SJSA1 (cell line): ENCODE measurements around the gene CBX2. TPM values are rescaled to one million over a fixed set of nuclear protein-coding genes. Genes with fewer than 3 reads are reported as not detected.

ENCODE experiments used
- DNase-seq, 2 experiments: peaks; one replicate each; pipeline ENCODE4 v3.0.0-alpha.2; 2015 to 2020; ENCODE audit warnings: low spot score in 2 of 2, low read depth in 1 of 2
- H3K27ac ChIP-seq: fragments of 250-450 bp; sonication (Bioruptor Pico); 2 replicates; pipeline ENCODE4 v1.5.1; 2020; ENCODE audit warnings: mild to moderate bottlenecking, moderate library complexity
- H3K27me3 ChIP-seq: fragments of 250-450 bp; sonication (Bioruptor Pico); replicated peaks from 2 replicates; pipeline ENCODE4 v1.5.1; 2020; ENCODE audit warnings: mild to moderate bottlenecking, moderate library complexity
- H3K36me3 ChIP-seq: fragments of 250-450 bp; sonication (Bioruptor Pico); 2 replicates; pipeline ENCODE4 v1.5.1; 2020; ENCODE audit warnings: mild to moderate bottlenecking
- H3K4me1 ChIP-seq: fragments of 250-450 bp; sonication (Bioruptor Pico); replicated peaks from 2 replicates; pipeline ENCODE4 v1.6.1; 2021; ENCODE audit warnings: mild to moderate bottlenecking
- H3K4me3 ChIP-seq: fragments of 250-450 bp; sonication (Bioruptor Pico); 2 replicates; pipeline ENCODE4 v1.5.1; 2020; ENCODE audit warnings: mild to moderate bottlenecking
- H3K9me3 ChIP-seq: fragments of 250-450 bp; sonication (Bioruptor Pico); replicated peaks from 2 replicates; pipeline ENCODE4 v1.5.1; 2020; ENCODE audit warnings: mild to moderate bottlenecking
- total RNA-seq: library from RNA; depleted of rRNA; stranded (reverse); fragments of >200 nt; shearing (Covaris generic); gene quantifications from 2 replicates; pipeline ENCODE4 v1.2.3, GENCODE V29; 2014

The CBX2 gene
- total RNA-seq, 1 experiment from 2014 or later, result 16.7 TPM

DNA sequence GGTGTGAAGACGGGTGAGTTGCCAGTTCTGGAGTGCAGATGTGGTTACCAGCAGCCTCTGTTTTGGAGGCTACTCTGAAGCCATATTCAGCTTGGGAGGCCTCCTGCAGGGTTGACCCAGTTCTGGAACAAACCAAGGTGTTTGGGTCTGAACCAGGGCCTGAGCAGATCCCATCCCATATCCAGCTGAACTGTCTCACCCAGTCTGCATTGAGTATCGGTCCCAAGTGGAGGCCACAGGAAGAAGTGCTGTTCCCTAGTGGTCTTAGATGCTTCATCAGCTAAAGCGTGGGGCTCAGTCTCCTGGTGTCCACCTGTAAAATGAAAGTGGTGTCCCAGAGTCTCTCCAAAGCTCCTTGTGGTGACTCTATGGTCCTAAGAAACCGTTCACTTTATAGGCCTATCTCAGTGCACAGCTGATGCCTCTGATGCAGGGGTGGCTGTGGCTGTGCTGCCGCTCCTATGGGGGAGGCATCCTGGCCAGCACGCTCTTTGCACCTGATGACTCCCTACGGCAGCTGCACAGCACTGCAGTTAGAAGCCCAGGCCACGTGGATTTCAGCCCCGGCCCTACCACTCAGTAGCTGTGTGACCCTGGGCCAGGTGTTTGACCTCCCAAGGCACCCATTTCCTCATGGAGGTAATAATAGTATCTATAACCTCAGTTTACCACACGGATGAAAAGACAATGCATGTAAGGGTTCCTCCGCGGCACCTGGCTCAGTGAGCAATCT lies 40.2 kb downstream of the CBX2 start:
- Histone ChIP-seq H3K36me3 (no peaks in the 10 kb centered on the region), H3K27me3 (no peaks in the 10 kb centered on the region; the same call in 1 of the 2 replicates), H3K4me3 (no peak overlapping the region)

DNA sequence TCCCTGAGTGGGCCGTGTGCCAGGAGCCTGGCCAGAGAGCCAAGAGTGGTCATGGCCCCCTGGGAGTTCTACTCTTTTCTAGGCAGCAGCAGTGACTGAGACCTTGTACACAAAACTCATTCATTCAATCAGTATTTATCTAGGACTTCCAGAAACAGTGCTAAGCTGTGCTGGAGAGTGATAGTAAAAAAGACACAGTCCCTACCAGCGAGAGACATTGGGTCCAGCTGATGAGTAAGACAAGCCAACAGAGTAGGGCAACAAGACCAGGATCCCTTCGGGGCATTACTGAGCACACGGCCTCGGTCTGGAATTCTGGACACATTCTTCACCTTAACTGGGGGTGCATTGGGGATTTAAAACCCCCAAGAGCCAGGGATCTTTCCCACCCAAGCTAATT lies 41.1 kb downstream of the CBX2 start:
- no peak for DNase-seq
- no peak overlapping the region for H3K27ac ChIP-seq
- H3K27me3 ChIP-seq, result no peaks in the 10 kb centered on the region; the same call in 1 of the 2 replicates
- no peaks in the 10 kb centered on the region for H3K36me3 ChIP-seq
- H3K4me1 ChIP-seq, result no peaks in the 10 kb centered on the region
- H3K9me3 ChIP-seq, result no peaks in the 10 kb centered on the region
- H3K4me3 ChIP-seq, result no peak overlapping the region

More for the DNA sequence above, 40.2 kb downstream of the CBX2 start:
- H3K4me1 ChIP-seq, result peaks cover 5% of the 10 kb centered on the region
- H3K27ac ChIP-seq, result no peak overlapping the region
- DNase-seq, result no peak
- H3K9me3 ChIP-seq, result no peaks in the 10 kb centered on the region

DNA sequence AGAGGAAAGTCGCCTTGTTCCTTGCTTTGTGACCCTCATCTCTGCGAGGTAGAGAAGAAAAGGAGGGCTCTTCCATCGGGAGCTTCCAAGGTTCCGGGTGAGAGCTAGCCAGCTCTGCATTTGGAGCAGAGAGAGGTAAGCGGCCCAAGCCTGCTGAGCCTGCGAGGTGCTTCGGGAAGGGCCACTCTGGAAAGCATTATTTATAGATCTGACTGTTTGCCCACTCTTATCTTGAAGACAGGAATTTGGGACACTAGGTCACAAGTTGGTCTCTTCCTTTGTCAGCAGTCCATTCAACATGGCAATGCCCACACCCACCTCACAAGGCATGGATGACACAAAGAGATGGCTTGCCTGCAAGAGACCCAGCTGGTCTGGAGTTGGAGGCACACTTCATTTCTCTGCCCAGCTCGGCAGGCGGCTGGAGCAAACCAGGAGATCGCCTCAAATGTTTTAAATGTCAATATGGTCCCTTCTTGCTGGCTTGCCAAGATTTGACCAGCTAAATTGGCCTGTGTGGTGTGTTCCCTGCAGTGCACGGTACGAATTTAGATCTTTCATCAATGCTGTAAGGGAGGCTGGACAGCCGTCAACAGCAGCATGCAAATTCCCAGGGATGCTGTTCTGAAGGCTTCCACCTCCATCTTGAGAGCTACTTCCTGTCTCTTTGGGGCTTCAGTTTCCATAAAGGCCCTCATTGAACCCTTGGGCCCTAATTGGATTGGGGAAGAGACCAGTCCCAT lies 41.8 kb downstream of the CBX2 start:
- H3K27me3 ChIP-seq, result no peaks in the 10 kb centered on the region; the same call in 1 of the 2 replicates
- no peaks in the 10 kb centered on the region for H3K9me3 ChIP-seq
- H3K27ac ChIP-seq, result no peak overlapping the region
- H3K4me1 ChIP-seq, result no peaks in the 10 kb centered on the region
- H3K36me3 ChIP-seq, result no peaks in the 10 kb centered on the region
- no peak overlapping the region for H3K4me3 ChIP-seq
- no peak for DNase-seq

DNA sequence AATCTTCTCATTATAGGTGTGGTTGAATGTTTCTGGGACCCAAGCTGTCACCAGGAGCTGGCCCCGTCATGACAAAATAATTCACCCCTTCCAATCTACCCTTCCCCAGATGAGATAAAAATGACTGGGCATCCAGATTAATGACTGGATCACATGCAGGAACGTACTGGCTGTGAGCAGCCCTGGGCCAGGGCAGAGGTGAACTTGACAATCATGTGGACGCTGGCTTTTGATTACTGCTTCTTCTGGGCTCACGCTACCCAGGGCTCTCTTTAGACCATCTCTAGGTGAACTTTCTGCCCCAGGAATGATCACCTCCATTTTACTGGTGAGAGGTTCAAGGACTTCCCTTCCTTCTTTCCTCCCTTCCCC lies 43.0 kb downstream of the CBX2 start:
- Histone ChIP-seq H3K4me1 (no peaks in the 10 kb centered on the region), H3K27me3 (no peaks in the 10 kb centered on the region; the same call in 1 of the 2 replicates), H3K9me3 (no peaks in the 10 kb centered on the region)

DNA sequence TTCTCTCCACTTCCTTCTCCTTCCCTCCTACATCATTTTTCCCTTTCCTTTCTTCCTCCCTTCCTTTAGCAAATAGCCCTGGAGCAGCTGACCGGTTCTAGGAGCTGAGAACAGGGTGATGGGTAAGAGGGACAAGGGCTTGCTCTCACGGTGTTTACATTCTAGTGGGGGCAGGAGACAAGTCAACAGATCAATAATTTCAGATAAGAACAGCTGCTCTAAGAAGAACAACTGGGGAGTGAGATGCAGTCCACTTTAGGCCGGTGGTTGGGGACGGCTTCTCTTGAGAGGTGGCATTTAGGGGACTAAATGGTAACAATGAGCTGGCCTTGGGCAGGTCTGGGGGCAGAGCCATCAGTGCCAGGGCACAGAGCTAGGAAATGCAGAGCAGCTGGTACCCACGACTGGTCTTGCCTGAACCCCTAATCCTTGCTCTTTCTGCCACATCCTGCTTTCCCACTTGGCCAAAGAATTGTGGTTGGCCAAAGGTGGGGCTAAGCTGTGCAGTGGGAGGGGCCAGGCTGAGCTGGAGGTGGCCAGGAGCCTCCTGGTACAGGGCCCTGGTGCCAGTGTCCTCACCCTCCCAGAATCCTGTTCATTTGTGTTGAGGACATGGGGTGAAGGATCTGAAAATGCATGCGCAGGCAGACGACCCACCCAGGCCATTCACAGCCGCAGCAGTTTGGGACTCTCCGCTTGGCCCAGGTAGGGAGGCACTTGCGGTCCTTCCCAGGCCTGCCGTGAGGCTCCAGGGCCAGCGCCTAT lies 43.6 kb downstream of the CBX2 start:
- DNase-seq, result no peak
- Histone ChIP-seq H3K4me3 (no peak overlapping the region), H3K27me3 (no peaks in the 10 kb centered on the region; the same call in 1 of the 2 replicates), H3K27ac (no peak overlapping the region), H3K4me1 (no peaks in the 10 kb centered on the region), H3K36me3 (no peaks in the 10 kb centered on the region), H3K9me3 (no peaks in the 10 kb centered on the region)

More for the DNA sequence above, 43.0 kb downstream of the CBX2 start:
- no peak for DNase-seq
- H3K4me3 ChIP-seq, result no peak overlapping the region
- no peak overlapping the region for H3K27ac ChIP-seq
- H3K36me3 ChIP-seq, result no peaks in the 10 kb centered on the region

DNA sequence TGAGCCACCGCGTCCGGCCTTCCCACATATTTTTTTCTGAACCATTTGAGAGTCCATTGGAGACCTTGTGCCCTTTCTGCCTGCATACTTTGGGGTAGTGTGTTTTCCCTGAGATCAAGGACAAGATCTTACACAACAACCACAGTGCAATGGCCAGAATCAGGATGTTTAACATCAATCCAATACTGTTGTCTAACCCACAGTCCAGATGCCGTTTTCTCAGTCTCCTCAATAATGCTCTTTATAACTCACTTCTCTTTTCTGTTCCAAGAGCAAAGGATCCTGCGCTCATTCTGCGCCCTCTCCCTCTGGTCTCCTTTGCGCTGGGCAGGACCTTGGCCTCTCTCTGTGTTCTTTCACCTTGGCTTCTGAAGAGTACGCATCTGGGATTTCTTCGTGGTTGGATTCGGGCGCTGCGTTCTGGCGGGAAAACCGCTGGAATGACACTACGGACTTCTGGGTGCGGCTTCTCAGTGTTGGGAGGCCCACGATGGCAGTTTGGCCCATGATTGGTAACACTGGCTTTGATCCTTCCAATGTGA lies 44.7 kb downstream of the CBX2 start:
- no peaks in the 10 kb centered on the region for H3K36me3 ChIP-seq
- H3K4me1 ChIP-seq, result no peaks in the 10 kb centered on the region
- H3K27ac ChIP-seq, result no peak overlapping the region
- DNase-seq, result no peak
- no peak overlapping the region for H3K4me3 ChIP-seq
- no peaks in the 10 kb centered on the region for H3K9me3 ChIP-seq
- H3K27me3 ChIP-seq, result no peaks in the 10 kb centered on the region; the same call in 1 of the 2 replicates

DNA sequence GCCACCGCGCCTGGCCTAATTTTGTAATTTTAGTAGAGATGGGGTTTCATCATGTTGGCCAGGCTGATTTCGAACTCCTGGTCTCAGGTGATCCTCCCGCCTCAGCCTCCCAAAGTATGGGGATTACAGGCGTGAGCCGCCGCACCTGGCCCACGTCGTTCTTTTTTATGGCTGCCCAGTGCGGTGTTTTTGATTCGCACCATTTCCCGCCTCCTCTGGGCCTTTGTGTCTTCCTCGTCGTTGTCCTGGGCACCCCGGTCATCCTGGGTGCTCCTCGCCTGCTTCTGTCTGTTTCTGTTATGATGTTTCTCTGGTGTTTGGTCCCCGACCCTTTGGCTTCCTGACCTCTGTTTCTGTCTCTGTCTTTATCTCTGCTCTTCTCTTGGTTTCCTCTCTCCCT lies 46.3 kb downstream of the CBX2 start:
- Histone ChIP-seq H3K36me3 (no peaks in the 10 kb centered on the region), H3K27me3 (no peaks in the 10 kb centered on the region), H3K4me1 (peaks cover 4% of the 10 kb centered on the region), H3K4me3 (no peak overlapping the region), H3K9me3 (no peaks in the 10 kb centered on the region), H3K27ac (no peak overlapping the region)
- DNase-seq, result no peak

DNA sequence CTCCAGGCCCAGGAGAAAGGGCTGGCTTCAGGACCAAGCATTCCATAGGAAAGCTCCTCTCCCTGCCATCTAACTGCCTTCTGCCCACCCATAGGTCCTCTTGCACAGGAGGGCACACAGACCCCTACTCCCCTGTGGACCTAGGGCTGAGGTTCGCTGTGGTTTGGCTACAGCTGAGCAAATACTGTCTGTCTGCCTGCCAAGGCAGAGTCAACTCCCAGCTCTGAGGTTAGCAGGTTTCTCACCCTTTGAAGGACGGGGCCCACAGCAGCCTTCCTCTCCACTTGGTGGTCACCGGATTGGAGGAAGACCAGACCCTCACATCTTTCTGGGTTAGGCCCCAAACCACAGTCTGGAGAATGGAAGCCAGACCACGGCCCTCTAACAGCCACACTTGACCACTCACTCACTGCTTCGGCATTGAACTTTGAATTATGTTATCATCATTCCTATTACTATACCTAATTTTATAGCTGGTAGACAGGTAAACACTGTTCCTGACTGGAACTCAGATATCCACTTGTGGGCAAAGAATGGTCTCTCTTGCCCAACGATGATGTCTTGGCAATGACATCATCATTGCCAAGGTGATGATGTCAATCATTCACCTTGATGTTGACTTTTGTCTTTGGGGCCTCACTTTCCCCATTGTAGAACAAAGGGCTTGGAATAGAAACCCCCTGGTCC lies 47.1 kb downstream of the CBX2 start:
- Histone ChIP-seq H3K4me3 (no peak overlapping the region), H3K9me3 (no peaks in the 10 kb centered on the region), H3K4me1 (peaks cover 7% of the 10 kb centered on the region), H3K36me3 (no peaks in the 10 kb centered on the region), H3K27me3 (no peaks in the 10 kb centered on the region), H3K27ac (no peak overlapping the region)
- DNase-seq, result no peak

DNA sequence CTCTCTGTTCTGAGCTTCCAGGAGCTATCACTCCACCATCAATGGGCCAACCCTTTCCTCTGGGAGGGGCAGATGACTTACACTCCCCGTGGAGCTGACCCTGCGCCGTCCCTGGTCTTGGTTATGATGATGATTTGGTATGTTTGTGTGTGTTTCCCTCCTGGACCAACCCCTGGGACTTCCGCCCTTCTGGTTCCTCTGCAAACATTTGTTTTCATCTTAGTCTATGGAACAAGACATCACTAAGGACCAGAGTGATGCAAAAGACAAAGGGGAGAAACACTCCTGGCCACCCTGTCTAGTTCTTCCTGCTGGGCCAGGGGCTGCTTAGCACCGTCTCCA lies 47.6 kb downstream of the CBX2 start:
- Histone ChIP-seq H3K27ac (no peak overlapping the region), H3K4me3 (no peak overlapping the region), H3K9me3 (no peaks in the 10 kb centered on the region), H3K4me1 (peaks cover 7% of the 10 kb centered on the region), H3K27me3 (no peaks in the 10 kb centered on the region), H3K36me3 (no peaks in the 10 kb centered on the region)
- DNase-seq, result no peak

DNA sequence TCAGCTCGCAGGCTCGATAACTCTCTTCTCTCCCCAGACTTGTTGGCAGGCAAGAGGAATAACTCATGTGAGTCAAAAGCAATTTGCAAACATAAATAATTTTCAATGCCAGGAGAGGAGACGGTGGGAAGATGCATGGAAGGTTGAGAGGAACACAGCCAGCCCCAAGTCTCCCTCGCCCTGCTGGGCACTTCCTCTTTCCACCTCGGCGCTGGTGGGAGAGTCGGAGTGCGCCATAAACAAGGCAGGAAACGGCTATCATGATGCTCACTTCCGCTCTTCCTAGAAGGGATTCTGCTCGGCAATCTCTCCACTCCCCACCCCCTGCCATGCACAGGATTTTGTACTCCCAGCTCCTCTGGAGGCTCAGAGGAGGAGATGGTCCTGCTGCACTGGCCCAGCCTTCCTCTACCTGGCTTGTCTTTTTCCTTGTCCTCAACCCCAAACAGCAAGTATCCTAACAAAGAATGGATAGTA lies 48.3 kb downstream of the CBX2 start:
- Histone ChIP-seq H3K36me3 (no peaks in the 10 kb centered on the region; the same call in 1 of the 2 replicates), H3K27me3 (no peaks in the 10 kb centered on the region), H3K4me3 (no peak overlapping the region), H3K4me1 (peaks cover 7% of the 10 kb centered on the region), H3K27ac (no peak overlapping the region), H3K9me3 (no peaks in the 10 kb centered on the region)
- no peak for DNase-seq

DNA sequence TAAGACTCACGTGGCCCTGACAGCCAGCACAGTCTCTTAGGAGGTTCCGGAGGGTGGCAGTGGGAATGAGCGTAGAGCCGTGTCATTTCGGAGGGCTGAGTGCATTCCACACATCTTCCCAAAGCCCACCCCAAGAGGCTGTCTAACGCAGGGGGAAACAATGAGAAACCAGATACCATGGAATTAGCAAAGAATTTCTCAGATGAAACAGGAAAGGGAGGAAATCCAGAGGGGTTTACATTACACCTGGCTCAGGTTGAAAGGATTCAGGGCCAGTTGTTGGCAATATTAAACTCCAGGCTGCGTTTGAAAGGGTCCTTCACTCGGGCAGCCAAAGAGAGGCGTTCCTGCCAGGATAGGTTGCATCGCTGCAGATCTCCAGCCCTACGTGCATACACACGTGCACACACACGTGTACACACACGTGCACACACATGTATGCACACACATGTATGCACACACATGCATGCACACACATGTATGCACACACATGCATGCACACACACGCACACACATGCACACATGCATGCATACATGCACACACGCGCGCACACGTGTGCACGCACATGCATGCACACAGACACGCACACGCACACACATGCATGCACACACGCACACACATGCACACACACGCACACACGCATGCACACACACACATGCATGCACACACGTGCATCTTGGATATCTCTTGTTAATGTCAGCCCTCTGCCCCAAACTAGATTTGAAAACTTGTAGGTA lies 49.1 kb downstream of the CBX2 start:
- Histone ChIP-seq H3K9me3 (no peaks in the 10 kb centered on the region), H3K27me3 (no peaks in the 10 kb centered on the region), H3K36me3 (no peaks in the 10 kb centered on the region; the same call in 1 of the 2 replicates), H3K4me1 (peaks cover 8% of the 10 kb centered on the region), H3K4me3 (no peak overlapping the region), H3K27ac (no peak overlapping the region)
- no peak for DNase-seq

DNA sequence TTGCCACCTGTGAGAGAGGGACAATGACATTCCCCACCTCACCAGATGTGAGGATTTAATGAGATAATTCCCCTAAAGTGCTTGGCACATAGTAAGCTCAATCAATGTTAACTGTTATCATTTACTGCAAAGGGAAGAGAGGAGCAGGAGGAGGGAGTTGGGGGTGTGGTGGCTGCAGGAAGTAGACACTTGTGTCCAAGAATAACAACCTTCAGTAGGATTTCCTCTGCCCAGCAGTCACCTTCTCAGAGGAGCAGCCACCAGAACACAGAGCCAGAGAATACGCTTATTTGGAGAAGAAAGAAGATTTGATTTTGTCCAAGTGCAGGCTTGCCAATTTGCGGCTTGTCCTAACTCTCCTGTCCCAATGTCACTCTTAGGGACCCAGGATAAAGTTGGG lies 51.1 kb downstream of the CBX2 start:
- H3K36me3 ChIP-seq, result peaks cover 12% of the 10 kb centered on the region
- no peak overlapping the region for H3K4me3 ChIP-seq
- peaks cover 11% of the 10 kb centered on the region for H3K4me1 ChIP-seq
- no peak for DNase-seq
- no peak overlapping the region for H3K27ac ChIP-seq
- no peaks in the 10 kb centered on the region for H3K9me3 ChIP-seq
- no peaks in the 10 kb centered on the region for H3K27me3 ChIP-seq

DNA sequence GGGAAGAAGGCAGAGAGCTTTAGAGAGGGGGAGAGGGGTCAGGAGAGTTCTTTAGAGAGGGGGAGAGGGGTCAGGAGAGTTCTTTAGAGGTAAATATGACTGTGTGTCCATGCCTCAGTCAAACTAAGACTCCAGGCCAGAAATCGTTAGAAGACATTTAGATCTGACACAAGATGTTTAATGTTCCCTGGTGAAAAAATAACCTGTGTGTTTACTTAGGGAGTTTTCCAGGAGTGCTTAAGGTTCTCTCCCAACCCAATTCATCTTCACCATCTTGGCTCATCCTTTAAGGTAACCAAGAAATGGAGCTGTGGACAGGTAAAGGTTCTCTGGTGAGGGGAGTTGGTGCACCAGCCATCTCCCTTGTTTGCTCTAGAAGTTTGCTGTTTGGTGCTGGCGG lies 51.5 kb downstream of the CBX2 start:
- Histone ChIP-seq H3K4me3 (no peak overlapping the region), H3K36me3 (peaks cover 17% of the 10 kb centered on the region), H3K4me1 (peaks cover 11% of the 10 kb centered on the region), H3K27me3 (no peaks in the 10 kb centered on the region), H3K9me3 (no peaks in the 10 kb centered on the region), H3K27ac (no peak overlapping the region)
- DNase-seq, result no peak
